NCI-H510A treated with DMSO at 0.1 percent for 48 hours (cell line): Measurements from ENCODE around the gene PTPRJ.
A peak's percentile ranks its signal among the peaks of the same experiment; 100 is the strongest.

Experiments
- DNase-seq: peaks from one replicate; lab custom pipeline; 2025; lab: John Stamatoyannopoulos, UW

Gene PTPRJ

DNA sequence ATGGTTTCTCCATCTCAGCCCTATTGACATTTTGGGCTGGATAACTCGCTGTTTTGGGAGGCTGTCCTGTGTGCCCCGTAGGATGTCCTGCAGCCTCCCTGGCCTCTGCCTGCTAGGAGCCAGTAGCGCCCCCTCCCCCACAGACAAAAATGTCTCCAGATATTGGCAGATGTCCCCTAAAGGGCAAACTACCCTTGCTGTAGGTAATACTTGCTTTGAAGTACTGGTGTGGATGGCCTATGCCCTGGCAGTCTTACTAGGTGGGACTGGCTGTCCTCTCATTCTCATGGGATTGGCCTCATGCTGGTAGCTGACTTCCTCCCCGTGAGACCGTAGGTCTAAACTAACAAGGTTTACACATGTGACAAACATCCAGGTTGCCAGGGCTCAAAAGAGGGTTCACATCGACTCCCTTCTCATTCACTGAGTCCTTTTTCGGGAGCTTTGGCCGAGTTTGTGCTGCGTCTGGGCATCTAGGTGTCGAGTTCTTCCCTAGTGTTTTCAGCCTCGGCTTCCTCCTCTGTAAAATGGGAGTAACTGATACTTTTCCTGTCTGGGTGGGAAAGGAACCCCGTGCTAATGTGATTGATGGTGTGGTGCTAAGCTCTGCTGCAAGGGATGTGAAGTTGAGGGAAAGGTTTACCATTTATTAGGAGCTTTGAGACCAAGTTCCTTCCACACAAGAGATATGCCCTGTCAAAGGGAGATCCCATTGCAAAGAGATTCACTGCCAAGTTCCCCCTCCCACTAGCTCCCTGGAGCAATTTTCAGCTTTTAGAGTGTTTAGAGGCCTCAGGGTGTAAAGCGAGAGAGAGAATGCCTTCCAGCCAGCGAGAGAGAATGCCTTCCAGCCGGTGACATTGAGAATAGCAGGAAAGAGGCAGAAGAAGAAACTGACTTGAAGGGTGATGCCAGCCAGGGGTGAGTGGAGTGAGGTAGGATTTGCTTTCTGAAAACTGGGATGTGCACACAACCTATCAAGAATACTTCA is 17.0 kb downstream of the PTPRJ start:
- DNase-seq = no peak

DNA sequence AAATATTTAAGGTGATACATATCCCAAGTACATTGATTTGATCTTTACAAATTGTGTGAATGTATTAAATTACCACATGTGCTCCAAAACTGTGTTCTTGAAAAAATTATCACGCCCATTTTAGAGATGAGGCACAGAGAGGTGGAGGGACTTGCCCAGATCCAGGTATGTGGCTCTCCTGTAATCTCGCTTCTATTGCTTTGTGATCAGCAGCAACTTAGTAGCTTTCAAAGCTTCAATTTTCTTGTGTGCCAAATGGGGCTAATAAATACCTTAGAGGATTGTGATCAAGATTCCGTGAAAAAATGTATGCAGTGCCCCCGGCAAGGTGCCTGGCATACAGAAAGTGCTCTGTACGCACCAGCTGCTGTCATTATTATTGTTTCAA is 18.0 kb downstream of the PTPRJ start:
- no peak for DNase-seq

DNA sequence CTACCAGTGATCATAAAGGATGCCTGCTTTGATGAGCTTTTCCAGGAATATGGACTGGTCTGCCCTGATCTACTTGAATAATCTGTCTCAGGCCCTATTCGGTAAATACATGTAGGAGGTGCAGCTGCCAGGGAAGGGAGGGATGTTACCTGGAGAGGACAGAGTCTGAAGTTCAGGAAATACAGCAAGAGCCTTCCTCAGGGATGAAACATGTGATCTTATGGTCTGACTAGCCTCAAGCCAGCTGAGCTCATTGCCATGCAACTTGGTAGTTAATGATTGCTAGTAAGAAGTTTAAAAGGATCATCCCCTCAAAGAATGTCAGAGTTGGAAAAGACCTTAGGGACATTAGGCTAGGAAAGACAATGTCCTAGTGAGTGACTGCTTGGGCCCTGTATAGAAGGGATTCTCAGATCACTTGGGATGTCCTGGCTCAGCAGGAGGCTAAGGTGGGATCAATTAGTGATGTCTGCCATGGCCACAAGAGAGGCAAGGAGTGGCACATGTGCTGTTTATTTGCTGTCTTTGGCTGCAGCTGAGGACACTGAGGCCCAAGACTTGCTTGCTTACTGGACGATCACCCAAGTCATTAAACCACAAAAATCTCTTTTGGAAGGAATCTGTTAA is 18.5 kb downstream of the PTPRJ start:
- peak; percentile 35 for DNase-seq

DNA sequence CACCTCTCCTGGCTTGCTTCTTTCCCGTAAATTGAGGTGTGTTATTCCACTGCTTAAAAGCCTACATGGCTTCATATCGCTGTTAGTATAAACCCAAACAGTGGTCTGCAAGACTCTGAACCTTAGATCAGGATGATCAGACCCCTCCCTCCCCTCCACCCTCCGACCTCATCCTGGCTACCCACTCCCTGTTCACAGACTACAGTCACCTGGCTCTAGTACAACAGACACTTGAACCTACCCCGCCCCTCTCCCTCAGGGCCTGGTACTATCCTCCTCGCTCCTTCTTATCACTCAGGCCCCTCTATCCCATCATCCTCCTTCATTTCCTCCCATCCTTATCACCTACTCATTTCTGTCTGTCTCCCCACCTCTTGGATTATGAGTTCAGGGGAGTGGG is 20.1 kb downstream of the PTPRJ start:
- peak; percentile 27 for DNase-seq

DNA sequence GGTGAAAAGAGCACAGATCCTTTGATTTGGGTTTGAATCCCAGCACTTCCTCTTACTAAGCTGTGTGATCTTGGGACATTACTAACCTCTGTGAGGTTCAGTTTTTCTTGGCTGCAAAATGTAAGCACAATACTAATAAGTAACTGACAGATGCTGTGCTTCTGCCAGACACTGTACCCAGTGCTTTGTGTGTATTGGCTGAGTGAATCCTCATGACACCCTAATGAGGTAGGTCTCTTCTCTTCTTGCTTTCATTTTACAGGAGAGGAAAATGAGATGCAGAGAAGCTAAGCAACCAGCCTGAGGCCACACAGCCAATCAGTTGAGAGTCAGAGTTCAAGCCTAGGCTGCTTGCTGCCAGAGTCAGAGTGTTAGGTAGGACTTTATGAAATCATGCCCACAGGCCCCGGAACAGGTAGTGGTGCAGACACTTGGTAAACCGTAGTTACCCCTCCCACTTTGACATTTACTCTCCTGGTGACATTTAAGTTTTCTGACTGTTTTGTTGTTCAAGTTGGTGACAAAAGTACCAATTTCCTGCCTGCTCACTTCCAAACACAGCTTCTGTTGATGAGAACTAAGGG is 21.2 kb downstream of the PTPRJ start:
- DNase-seq = peak; percentile 26

DNA sequence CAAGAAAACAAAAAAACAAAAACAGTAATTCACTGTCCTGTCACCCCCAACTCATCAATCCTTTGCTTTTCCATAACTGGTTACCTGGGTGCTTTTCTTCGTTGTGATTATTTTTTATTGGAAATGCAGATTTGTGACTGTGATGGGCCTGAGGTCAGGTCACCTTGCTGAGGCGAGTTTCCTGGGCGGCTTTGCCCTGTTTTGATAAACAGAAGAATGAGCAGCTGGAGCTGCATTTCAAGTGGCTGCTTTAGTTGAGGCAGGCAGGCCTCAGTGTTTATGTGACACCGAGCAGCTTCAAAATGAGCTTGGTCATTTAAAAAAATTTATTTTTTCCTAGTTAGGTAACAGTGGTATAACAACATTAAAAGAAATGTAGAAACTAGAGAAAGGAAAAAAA is 22.2 kb downstream of the PTPRJ start:
- peak; percentile 44 for DNase-seq

DNA sequence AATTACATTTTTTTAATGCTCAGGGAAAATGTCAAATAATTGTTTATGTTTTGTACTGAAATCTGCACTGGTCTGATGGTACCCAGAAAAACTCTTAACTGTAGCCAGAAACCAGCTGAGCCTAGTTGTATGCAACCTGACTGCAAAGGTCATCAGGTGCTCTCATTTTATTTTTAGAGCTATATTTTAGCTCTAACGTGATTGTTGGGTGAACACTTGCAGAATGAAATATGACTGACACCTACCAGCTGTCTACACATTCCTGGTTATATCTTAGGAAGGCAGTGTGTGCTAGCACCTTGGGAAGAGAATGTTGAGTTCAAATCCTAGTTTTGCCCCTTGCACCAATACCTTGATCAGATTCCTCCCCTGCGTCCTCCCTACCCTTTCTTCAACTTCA is 23.6 kb downstream of the PTPRJ start:
- no peak for DNase-seq

DNA sequence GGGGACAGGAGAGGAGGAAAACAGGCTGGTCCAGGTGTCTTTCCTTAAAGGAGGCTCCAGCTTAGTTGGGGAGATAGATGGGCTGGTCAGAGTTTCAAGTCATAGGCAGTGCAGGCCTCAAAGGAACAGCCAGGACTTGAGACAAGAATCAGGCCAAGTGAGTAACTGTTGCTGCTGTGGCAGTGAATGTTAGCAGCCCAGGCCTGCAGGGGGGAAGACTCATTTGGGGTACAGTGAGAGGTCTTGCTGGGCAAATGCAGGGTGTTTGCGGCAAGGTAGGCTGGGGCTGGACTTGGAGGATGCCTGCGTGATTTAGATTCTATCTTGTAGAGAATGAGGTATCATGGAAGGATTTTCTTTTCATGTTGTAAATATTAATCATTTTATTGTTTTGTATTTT is 24.1 kb downstream of the PTPRJ start:
- no peak for DNase-seq

DNA sequence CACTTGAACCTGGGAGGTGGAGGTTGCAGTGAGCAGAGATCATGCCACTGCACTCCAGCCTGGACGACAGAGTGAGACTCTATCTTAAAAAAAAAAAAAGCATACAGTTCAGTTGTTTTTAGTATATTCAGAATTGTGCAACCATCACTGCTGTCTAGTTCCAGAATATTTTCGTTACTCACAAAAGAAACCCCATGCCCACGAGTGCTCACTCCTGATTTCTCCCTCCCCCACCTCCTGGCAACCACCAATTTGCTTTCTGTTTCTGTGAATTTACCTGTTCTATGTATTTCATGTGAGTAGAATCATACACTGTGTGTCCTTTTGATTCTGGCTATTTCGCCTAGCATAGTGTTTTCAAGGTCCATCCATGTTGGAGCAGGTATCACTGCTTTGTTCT is 24.8 kb downstream of the PTPRJ start:
- no peak for DNase-seq

DNA sequence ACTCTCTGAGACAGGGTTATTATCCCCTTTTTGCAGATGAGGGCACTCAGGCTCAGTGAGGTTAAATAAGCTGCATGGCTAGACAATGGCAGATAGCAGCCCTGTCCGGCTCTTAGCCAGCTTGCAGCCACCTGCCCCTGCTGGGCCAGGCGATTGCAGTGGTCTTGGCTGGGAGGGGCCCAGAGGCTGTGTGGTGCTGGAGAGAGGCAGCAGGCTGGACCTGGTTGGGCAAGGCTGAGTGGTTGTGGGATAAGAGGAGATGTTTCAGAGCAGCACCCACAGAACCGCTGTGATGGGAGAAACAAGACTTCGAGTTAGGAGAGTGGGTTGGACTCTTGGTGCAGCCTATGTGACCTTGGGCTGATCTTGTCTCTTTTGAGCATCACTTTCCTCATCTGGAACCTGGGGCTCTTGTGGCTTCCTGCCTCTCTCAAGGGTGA is 25.5 kb downstream of the PTPRJ start:
- peak; percentile 52 for DNase-seq

DNA sequence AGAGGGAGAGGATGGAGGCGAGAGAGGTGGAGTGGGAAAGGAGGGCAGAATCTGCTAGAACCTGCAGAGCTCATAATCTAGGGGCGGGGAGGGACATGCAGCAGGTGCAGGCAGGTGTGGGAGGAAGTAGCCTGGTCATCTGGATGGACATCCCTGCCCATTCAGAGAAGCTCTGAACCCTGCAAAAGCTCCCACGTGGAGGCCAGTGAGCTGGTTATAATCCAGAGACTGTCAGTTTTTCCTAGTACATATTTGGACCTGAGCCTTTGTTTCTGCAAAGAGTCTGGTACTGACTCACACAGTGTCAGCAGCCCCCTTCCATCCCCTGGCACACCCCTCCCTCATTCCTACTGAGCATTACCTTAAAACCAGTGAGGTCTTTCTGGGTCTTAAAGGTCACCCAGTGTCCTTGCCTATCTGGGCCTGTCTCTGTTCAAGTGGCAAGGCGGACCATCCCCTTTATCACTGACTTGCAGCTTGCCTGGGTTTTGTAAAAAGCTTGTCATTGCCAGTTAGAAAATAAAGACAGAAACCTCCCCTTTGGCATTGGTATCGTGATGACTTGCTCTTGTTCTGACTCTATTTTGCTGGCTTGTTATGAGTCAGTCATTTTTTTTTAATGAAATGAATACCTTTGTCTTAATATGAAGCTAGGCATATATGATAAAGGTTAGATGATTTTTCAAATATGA is 26.1 kb downstream of the PTPRJ start:
- no peak for DNase-seq

DNA sequence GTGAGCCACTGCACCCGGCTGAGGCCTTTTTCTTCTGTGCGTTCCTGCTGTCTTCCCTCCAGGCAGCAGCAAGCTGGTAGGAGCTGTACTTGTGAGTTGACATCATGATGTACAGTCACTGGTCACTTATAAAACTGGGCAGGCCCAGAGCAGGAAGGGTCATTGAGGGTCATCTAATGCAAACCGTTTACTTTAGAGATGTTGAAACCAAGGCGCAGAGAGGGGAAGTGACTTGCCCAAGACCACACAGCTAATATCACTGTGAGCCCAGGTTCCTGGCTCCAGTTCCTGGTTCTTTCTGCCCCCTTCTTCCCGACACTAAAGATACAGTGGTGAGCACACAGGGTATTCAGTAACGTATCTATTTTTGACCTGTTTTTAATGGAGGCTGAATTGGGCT is 27.3 kb downstream of the PTPRJ start:
- no peak for DNase-seq

DNA sequence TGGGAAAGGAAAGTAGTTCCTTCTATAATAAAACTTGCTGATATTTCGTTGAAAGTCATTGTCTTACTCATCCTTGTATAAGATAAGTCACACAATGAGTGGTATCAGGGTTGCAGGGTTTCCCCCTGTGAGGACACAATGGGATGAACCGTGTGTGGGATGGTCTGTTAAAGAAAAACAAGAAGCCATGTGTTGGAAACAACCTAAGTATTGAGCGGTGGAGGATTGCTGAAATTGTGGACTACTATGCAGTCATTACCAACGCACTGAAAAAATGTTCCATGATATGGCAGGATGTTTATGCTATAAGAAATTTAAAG is 28.6 kb downstream of the PTPRJ start:
- no peak for DNase-seq

DNA sequence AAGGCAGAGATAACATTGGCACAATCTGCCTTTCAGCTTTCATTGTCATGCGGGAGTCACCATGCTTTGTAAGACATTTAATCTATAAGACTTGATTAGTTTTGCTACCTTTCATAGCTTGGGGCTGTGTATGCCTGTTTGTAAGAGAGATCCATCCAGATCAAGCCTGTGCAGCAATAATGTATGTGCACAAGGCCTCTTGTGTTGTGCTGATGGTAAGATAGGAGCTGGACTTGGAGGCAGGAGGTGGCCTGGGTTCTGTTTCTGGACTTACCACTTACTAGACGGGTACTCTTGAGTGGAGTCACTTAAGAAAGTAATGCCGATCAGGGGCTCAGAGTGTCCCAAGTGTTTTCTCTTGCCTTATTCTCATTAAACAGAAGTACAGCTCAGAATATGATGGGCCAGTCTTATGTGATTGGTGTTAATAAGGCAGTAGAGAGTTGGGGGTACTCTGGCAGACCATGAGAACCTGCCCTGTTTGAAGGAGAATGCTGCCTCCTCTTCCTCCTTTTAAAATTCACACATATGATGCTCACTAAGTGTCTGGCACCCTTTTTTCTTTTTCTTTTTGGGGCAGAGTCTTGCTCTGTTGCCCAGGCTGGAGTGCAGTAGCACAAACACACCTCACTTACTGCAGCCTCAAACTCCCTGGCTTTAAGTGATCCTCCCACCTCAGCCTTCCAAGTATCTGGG is 30.9 kb downstream of the PTPRJ start:
- DNase-seq = no peak

DNA sequence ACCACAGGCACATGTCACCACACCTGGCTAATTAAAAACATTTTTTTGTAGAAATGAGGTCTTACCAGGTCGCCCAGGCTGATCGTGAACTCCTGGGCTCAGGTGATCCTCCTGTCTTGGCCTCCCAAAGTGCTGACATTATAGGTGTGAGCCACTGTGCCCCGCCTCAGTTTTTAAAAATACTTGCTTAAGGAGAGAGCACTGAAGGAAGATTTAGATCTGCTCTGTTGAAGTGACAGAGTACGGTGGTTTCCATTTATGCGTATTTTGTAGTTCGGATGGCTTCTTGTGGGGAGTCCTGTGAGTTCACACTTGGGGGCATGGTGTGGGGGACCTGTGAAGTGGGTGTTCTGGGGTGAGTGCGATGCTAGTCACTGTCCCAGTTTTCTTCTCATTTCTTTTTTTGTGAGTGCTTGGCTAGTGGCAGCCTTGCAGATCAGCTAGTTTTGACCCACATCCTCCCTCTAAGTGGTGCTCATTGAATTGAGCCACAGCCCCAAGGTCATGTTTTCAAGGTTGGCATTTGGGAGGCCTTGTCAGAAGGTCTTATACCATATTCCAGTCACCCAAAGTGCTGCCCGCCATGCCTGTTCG is 31.5 kb downstream of the PTPRJ start:
- no peak for DNase-seq

DNA sequence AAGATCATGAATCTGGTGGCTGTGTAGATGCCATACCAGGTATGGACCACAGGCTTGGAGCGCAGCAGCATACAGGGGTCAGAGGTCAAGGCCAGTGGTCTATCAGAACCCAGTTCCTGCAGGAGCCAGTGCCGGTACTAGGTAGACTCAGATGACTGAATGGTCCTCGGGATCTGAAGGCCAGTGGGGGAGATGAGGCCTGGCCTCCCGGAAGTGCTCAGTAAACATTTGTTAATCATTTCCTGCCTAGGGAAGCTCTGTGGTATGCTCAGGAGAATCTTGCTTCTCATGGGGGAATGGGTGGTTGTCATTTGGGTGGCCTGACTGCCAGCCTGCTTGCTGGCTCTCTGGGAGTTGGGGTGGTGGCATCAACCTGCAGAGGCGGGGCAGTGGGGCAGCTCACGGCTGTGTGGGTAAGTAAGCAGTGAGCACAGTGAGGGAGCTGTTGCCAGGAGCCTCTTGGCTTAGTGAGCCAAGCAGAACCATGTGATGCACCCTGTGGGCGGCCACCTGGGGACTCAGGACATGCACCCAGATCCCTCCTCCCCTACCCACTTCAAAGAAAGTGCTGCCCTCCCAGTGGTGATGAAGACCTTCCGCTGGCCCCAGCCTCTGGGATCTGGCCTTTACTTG is 33.0 kb downstream of the PTPRJ start:
- peak; percentile 44 for DNase-seq

DNA sequence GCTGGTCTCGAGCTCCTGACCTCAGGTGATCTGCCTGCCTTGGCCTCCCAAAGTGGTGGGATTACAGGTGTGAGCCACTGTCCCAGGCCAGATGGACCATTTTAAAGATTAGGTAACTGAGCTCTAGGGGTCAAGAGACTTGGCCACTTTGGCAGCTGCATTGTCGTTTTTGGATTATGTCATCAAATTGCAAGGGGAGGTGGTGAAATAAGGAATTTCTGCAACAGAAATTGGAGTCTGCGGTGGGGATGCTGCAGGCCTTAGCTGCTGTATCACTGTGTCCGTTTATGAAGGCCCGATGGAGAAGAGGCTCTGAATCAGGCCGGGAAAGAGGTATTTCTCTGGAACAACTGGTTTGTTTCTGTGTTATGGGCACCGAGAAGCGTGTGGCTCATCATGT is 34.6 kb downstream of the PTPRJ start:
- DNase-seq = no peak

DNA sequence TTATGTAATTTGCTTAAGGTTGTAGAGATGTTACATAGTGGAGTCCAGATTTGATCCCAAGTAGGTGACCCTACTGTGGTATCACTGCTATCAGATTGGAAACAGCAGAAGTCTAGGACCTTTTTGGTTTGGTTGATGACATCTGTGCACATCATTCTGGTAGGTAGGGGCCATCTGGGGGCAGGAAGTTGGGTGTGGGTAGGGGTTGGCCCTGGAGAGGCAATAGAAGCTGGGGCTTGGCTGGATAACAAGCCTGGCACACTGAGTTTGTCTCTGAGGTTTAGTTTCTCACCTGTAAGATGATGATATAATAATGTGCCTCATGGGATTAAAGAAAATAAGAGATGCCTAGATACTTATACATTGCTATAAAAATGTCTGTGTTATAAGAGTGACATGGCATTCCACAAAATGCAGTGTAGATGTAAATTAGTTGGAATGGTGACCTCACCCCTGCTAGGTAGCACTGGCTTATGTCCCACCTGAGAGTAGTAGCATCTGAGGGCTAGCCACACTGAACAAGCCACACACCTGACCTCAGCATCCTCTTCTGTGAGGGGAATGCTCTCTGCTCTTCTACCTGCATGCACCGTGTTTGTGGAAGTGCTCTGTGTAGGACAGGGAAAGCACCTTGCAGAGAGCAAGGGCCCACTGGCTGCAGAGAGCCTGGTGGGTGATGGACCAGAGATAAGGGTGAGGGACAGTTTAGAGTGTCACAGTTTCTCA is 36.9 kb downstream of the PTPRJ start:
- no peak for DNase-seq

DNA sequence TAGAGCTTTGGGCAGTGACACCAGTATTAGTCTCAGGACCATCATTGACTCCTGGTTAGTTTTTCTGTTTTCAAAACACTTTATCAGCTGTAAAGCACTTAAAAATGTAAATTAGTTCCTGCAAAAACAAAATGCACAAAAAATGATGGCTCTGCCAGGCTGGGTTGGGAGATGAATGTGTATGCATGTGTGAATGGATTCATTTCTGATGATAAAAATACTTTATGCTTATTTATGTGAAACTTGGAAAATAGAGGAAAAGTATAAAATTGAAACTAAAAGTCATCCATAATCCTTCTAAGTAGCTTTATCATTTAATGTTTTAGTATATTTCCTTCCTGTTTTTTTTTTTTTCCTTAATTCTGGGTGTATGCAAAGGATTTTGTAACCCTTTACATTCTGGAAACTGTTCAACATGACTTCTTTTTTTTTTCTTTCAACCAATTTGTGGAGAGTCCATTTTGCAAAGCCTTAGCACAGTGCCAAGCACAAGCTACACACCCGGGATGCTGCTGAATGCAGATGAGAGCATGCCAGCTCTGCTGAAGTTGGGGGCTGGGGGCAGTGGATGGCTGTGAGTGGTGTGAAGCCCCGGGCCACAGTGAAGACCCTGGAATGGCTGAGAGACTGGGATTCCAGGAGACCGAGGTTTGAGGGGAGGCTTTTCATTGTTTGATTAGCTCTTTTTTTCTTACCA is 37.6 kb downstream of the PTPRJ start:
- no peak for DNase-seq
